ENCODE data around the gene SHISA3.
"Not testable (repeated sequence)": the region's sequence is repeated elsewhere in the genome, so short reads cannot be mapped to it uniquely, and the experiment has no call there.

The SHISA3 gene

GRCh38 chr4:42396752-42397634 is at the start of gene SHISA3:
TSS of gene SHISA3 (plus strand) at chr4:42397488. CDS start at chr4:42398057, 569 bp downstream.
- no peak for DNase-seq

- no peak for DNase-seq
Measured at GRCh38 chr4:42348247-42348646, 49.0 kb upstream of the SHISA3 start.

- no peak for DNase-seq
Measured at GRCh38 chr4:42348692-42349091, 48.6 kb upstream of the SHISA3 start.

- DNase-seq = no peak
Measured at GRCh38 chr4:42350611-42351182, 46.6 kb upstream of the SHISA3 start.

- no peak for DNase-seq
Measured at GRCh38 chr4:42352049-42352448, 45.2 kb upstream of the SHISA3 start.

- no peak for DNase-seq
Measured at GRCh38 chr4:42357325-42357724, 40.0 kb upstream of the SHISA3 start.

- DNase-seq = no peak
Measured at GRCh38 chr4:42359711-42360110, 37.6 kb upstream of the SHISA3 start.

GRCh38 chr4:42360256-42360669 is 37.0 kb upstream of the SHISA3 start:
- no peak for DNase-seq

- DNase-seq = no peak
Measured at GRCh38 chr4:42361456-42361855, 35.8 kb upstream of the SHISA3 start.

- no peak for DNase-seq
Measured at GRCh38 chr4:42362591-42362990, 34.7 kb upstream of the SHISA3 start.

GRCh38 chr4:42363614-42364013 is 33.7 kb upstream of the SHISA3 start:
- no peak for DNase-seq

GRCh38 chr4:42364266-42365053 is 32.8 kb upstream of the SHISA3 start:
- no peak for DNase-seq

- DNase-seq = no peak
Measured at GRCh38 chr4:42366959-42367358, 30.3 kb upstream of the SHISA3 start.

GRCh38 chr4:42369489-42369888 is 27.8 kb upstream of the SHISA3 start:
- no peak for DNase-seq

GRCh38 chr4:42371305-42372252 is 25.7 kb upstream of the SHISA3 start:
- DNase-seq = no peak

GRCh38 chr4:42372303-42372702 is 25.0 kb upstream of the SHISA3 start:
- DNase-seq = not testable (repeated sequence)

- DNase-seq = no peak
Measured at GRCh38 chr4:42377497-42377896, 19.8 kb upstream of the SHISA3 start.

- no peak for DNase-seq
Measured at GRCh38 chr4:42381666-42382065, 15.6 kb upstream of the SHISA3 start.

- no peak for DNase-seq
Measured at GRCh38 chr4:42385516-42385915, 11.8 kb upstream of the SHISA3 start.

GRCh38 chr4:42390622-42391354 is 6.5 kb upstream of the SHISA3 start:
- no peak for DNase-seq

- DNase-seq = no peak
Measured at GRCh38 chr4:42391355-42391664, 6.0 kb upstream of the SHISA3 start.

- no peak for DNase-seq
Measured at GRCh38 chr4:42391981-42392380, 5.3 kb upstream of the SHISA3 start.
